Inferior parietal cortex (tissue), 1 donor: ENCODE measurements around the gene NLRC5.
"Not testable (repeated sequence)": the region's sequence is repeated elsewhere in the genome, so short reads cannot be mapped to it uniquely, and the experiment has no call there.

Experiments
- DNase-seq: peaks from one replicate; pipeline ENCODE4 v3.0.0-alpha.2; 2016; ENCODE audit errors: extremely low spot score

NLRC5 gene

GRCh38 chr16:57048095-57048494 lies 58.7 kb downstream of the NLRC5 start:
- no peak for DNase-seq

- DNase-seq = no peak
Observed at GRCh38 chr16:57049678-57050077, 60.3 kb downstream of the NLRC5 start.

GRCh38 chr16:57051696-57052228 lies 62.4 kb downstream of the NLRC5 start:
- DNase-seq = no peak

- no peak for DNase-seq
Observed at GRCh38 chr16:57053206-57053605, 63.8 kb downstream of the NLRC5 start.

GRCh38 chr16:57054338-57054737 lies 65.0 kb downstream of the NLRC5 start:
- no peak for DNase-seq

GRCh38 chr16:57054771-57055170 lies 65.4 kb downstream of the NLRC5 start:
- DNase-seq = no peak

GRCh38 chr16:57055671-57056070 lies 66.3 kb downstream of the NLRC5 start:
- DNase-seq = no peak

GRCh38 chr16:57058291-57058861 lies 69.0 kb downstream of the NLRC5 start:
- no peak for DNase-seq

- DNase-seq = no peak
Observed at GRCh38 chr16:57060323-57061083, 71.1 kb downstream of the NLRC5 start.

- no peak for DNase-seq
Observed at GRCh38 chr16:57061084-57061905, 71.9 kb downstream of the NLRC5 start.

GRCh38 chr16:57062329-57062728 lies 73.0 kb downstream of the NLRC5 start:
- no peak for DNase-seq

GRCh38 chr16:57063189-57063588 lies 73.8 kb downstream of the NLRC5 start:
- DNase-seq = not testable (repeated sequence)

- DNase-seq = no peak
Observed at GRCh38 chr16:57064995-57065394, 75.6 kb downstream of the NLRC5 start.

GRCh38 chr16:57066625-57067024 lies 77.3 kb downstream of the NLRC5 start:
- DNase-seq = no peak

GRCh38 chr16:57067347-57067746 lies 78.0 kb downstream of the NLRC5 start:
- no peak for DNase-seq

GRCh38 chr16:57069053-57069452 lies 79.7 kb downstream of the NLRC5 start:
- DNase-seq = no peak

GRCh38 chr16:57069635-57070370 lies 80.4 kb downstream of the NLRC5 start:
- DNase-seq = no peak

- no peak for DNase-seq
Observed at GRCh38 chr16:57070424-57070823, 81.1 kb downstream of the NLRC5 start.

GRCh38 chr16:57071081-57071732 lies 81.8 kb downstream of the NLRC5 start:
- not testable (repeated sequence) for DNase-seq

GRCh38 chr16:57071831-57072582 lies 82.7 kb downstream of the NLRC5 start:
- no peak for DNase-seq
